DND-41 (cell line): ENCODE measurements around the gene PLXNC1.

Source experiments
- ATAC-seq: fragments of 200-7000 bp; cut with Tn5 transposase; 3 replicates; pipeline ENCODE4 v1.9.1; 2021; ENCODE audit warnings: low read depth; ENCODE audit not compliant: insufficient read depth
- DNase-seq: peaks from one replicate; pipeline ENCODE4 v3.0.0-alpha.2; 2020
- H2AFZ ChIP-seq: 2 replicates; pipeline ENCODE4 v1.6.0; 2012; ENCODE audit warnings: low read depth, low read length
- H3K27ac ChIP-seq: 2 replicates; pipeline ENCODE4 v1.5.1; 2012; ENCODE audit warnings: low read length, inconsistent platforms
- H3K27me3 ChIP-seq: fragments of 200-600 bp; sonication (generic); 2 replicates; pipeline ENCODE4 v1.6.0; 2012; ENCODE audit warnings: low read length, mild to moderate bottlenecking, inconsistent platforms; ENCODE audit not compliant: insufficient read depth, poor library complexity
- H3K36me3 ChIP-seq: 2 replicates; pipeline ENCODE4 v1.5.1; 2012; ENCODE audit warnings: low read length, inconsistent platforms; ENCODE audit not compliant: insufficient read depth
- H3K4me1 ChIP-seq: 2 replicates; pipeline ENCODE4 v1.5.1; 2012; ENCODE audit warnings: mild to moderate bottlenecking, low read length; ENCODE audit not compliant: insufficient read depth
- H3K4me2 ChIP-seq: 2 replicates; pipeline ENCODE4 v1.6.0; 2012; ENCODE audit warnings: mild to moderate bottlenecking, moderate library complexity, low read length, inconsistent platforms; ENCODE audit not compliant: insufficient read depth
- H3K4me3 ChIP-seq, 2 experiments: fragments of 200-600 bp in 1 of 2; shearing (Covaris generic) in 1 of 2; 2 replicates each; pipeline ENCODE4 v1.5.1; 2012 to 2016; ENCODE audit warnings: inconsistent platforms in 2 of 2, low read length in 2 of 2, mild to moderate bottlenecking in 2 of 2, low read depth in 1 of 2, moderate library complexity in 1 of 2
- H3K79me2 ChIP-seq: 2 replicates; pipeline ENCODE4 v1.6.0; 2012; ENCODE audit warnings: low read length, inconsistent platforms; ENCODE audit not compliant: insufficient read depth
- H3K9ac ChIP-seq: 2 replicates; pipeline ENCODE4 v1.6.0; 2012; ENCODE audit warnings: low read depth, mild to moderate bottlenecking, inconsistent platforms, low read length, moderate library complexity
- H3K9me3 ChIP-seq: 2 replicates; pipeline ENCODE4 v1.5.1; 2012; ENCODE audit warnings: low read length, moderate library complexity, mild to moderate bottlenecking, inconsistent platforms; ENCODE audit not compliant: insufficient read depth, severe bottlenecking
- H4K20me1 ChIP-seq: 2 replicates; pipeline ENCODE4 v1.6.0; 2012; ENCODE audit warnings: low read length; ENCODE audit not compliant: insufficient read depth
- CTCF ChIP-seq: IDR thresholded peaks from 2 replicates; pipeline ENCODE4 v1.5.1; 2012; ENCODE audit warnings: borderline replicate concordance, low read length, moderate library complexity, mild to moderate bottlenecking; ENCODE audit not compliant: poor library complexity, severe bottlenecking; ENCODE audit errors: extremely low read depth
- EZH2 ChIP-seq: IDR thresholded peaks from 3 replicates; pipeline ENCODE4 v1.6.1; 2012; ENCODE audit warnings: borderline replicate concordance, low read depth, mild to moderate bottlenecking, moderate library complexity, low read length, inconsistent platforms; ENCODE audit not compliant: severe bottlenecking

Gene PLXNC1

GRCh38 chr12:94263011-94263811, 114.8 kb downstream of the PLXNC1 start:
- TF ChIP-seq CTCF, result no peak
- no peak for TF ChIP-seq EZH2
- H2AFZ ChIP-seq, result peak overlapping the region; percentile 97
- H3K9me3 ChIP-seq, result no peaks in the 10 kb centered on the region
- peak; percentile 68 for ATAC-seq
- H3K79me2 ChIP-seq, result no peaks in the 10 kb centered on the region
- H3K27me3 ChIP-seq, result no peaks in the 10 kb centered on the region
- peak overlapping the region; percentile 48 to 81; a peak in 3 of 4 replicates for H3K4me3 ChIP-seq
- H3K9ac ChIP-seq, result peak overlapping the region; percentile 62
- no peaks in the 10 kb centered on the region for H3K36me3 ChIP-seq
- peak overlapping the region; percentile 86 for H3K4me2 ChIP-seq
- peaks cover 28% of the 10 kb centered on the region for H3K4me1 ChIP-seq
- DNase-seq, result peak; percentile 72
- no peaks in the 10 kb centered on the region for H4K20me1 ChIP-seq
- peak overlapping the region; percentile 93 for H3K27ac ChIP-seq

GRCh38 chr12:94263905-94264561, 115.7 kb downstream of the PLXNC1 start:
- Histone ChIP-seq H3K27me3 (no peaks in the 10 kb centered on the region), H2AFZ (no peak overlapping the region), H3K27ac (peak overlapping the region; percentile 93), H3K36me3 (no peaks in the 10 kb centered on the region), H3K79me2 (no peaks in the 10 kb centered on the region), H3K9ac (peak overlapping the region; percentile 62), H3K4me2 (peak overlapping the region; percentile 86), H4K20me1 (no peaks in the 10 kb centered on the region), H3K9me3 (no peaks in the 10 kb centered on the region), H3K4me3 (peak overlapping the region in 1 of 2 experiments; percentile 81; a peak in 2 of 4 replicates), H3K4me1 (peaks cover 28% of the 10 kb centered on the region)
- TF ChIP-seq EZH2, result no peak
- ATAC-seq (no peak), DNase-seq (no peak)

- H3K4me3 ChIP-seq, result no peak overlapping the region
- no peak overlapping the region for H3K4me2 ChIP-seq
- no peak overlapping the region for H3K27ac ChIP-seq
Measured at GRCh38 chr12:94264736-94265485, 116.5 kb downstream of the PLXNC1 start.

More at GRCh38 chr12:94264736-94265485, 116.5 kb downstream of the PLXNC1 start:
- no peaks in the 10 kb centered on the region for H3K36me3 ChIP-seq
- ATAC-seq (no peak), DNase-seq (no peak)
- no peak overlapping the region for H3K9ac ChIP-seq
- no peak for TF ChIP-seq EZH2
- no peak for TF ChIP-seq CTCF
- H3K79me2 ChIP-seq, result no peaks in the 10 kb centered on the region
- no peaks in the 10 kb centered on the region for H4K20me1 ChIP-seq
- no peaks in the 10 kb centered on the region for H3K27me3 ChIP-seq
- peaks cover 28% of the 10 kb centered on the region for H3K4me1 ChIP-seq
- no peaks in the 10 kb centered on the region for H3K9me3 ChIP-seq
- no peak overlapping the region for H2AFZ ChIP-seq
